ENCODE measurements around the gene CST9. TPM values are rescaled to one million over a fixed set of nuclear protein-coding genes. Genes with fewer than 3 reads are reported as not detected.

The CST9 gene
- total RNA-seq, 2 experiments from 2014 or later, result not detected

GRCh38 chr20:23564927-23565326 lies 40.8 kb downstream of the CST9 start:
- Histone ChIP-seq H3K9me3 (ENCODE audit: control insufficient read depth in 1 of 2, insufficient read depth in 1 of 2, low read length in 2 of 2) (peaks cover 18 to 19% of the 10 kb centered on the region in 2 experiments), H3K4me3 (ENCODE audit: low read length) (no peak overlapping the region), H3K36me3 (ENCODE audit: insufficient read depth, low read length) (no peaks in the 10 kb centered on the region), H3K27ac (ENCODE audit: low read depth in 1 of 2, low read length in 2 of 2) (no peak overlapping the region), H3K4me1 (ENCODE audit: insufficient read depth, low read length) (no peaks in the 10 kb centered on the region), H3K27me3 (ENCODE audit: control insufficient read depth in 1 of 2, insufficient read depth in 2 of 2, low read length in 2 of 2) (peaks cover 0 to 3% of the 10 kb centered on the region in 2 experiments)
- TF ChIP-seq CTCF (IDR thresholded peaks at IDR 0.05), result no peak
- ChIA-PET POLR2A (no interaction called here), CTCF (no interaction called here)
- Mint-ChIP-seq H3K4me1 (ENCODE audit: low read depth) (no peaks in the 10 kb centered on the region), H3K4me3 (no peak overlapping the region), H3K27me3 (peaks cover 15% of the 10 kb centered on the region), H3K9me3 (peaks cover 10% of the 10 kb centered on the region), H3K36me3 (ENCODE audit: low read depth) (no peaks in the 10 kb centered on the region), H3K27ac (no peak overlapping the region)
- no peak for DNase-seq
- no peak for ATAC-seq (ENCODE audit: poor library complexity)
- intact Hi-C loops (cut with DNase I, micrococcal nuclease), result no loop called here

GRCh38 chr20:23562721-23563342 lies 42.9 kb downstream of the CST9 start:
- H3K9me3 Mint-ChIP-seq, result peaks cover 14% of the 10 kb centered on the region
- peaks cover 9% of the 10 kb centered on the region for H3K27me3 Mint-ChIP-seq
- intact Hi-C loops (cut with DNase I, micrococcal nuclease), result no loop called here
- peaks cover 18 to 22% of the 10 kb centered on the region in 2 experiments for H3K9me3 ChIP-seq (ENCODE audit: control insufficient read depth in 1 of 2, insufficient read depth in 1 of 2, low read length in 2 of 2)
- DNase-seq (no peak), ATAC-seq (ENCODE audit: poor library complexity) (no peak)
- no peak overlapping the region for H3K4me3 Mint-ChIP-seq
- no peaks in the 10 kb centered on the region for H3K4me1 ChIP-seq (ENCODE audit: insufficient read depth, low read length)
- no peak overlapping the region for H3K27ac Mint-ChIP-seq
- no peak overlapping the region for H3K27ac ChIP-seq (ENCODE audit: low read depth in 1 of 2, low read length in 2 of 2)
- H3K4me3 ChIP-seq (ENCODE audit: low read length), result no peak overlapping the region
- no peaks in the 10 kb centered on the region for H3K36me3 Mint-ChIP-seq (ENCODE audit: low read depth)
- peaks cover 0 to 3% of the 10 kb centered on the region in 2 experiments for H3K27me3 ChIP-seq (ENCODE audit: control insufficient read depth in 1 of 2, insufficient read depth in 2 of 2, low read length in 2 of 2)
- no peaks in the 10 kb centered on the region for H3K4me1 Mint-ChIP-seq (ENCODE audit: low read depth)
- no peak for TF ChIP-seq CTCF (IDR thresholded peaks at IDR 0.05)
- H3K36me3 ChIP-seq (ENCODE audit: insufficient read depth, low read length), result no peaks in the 10 kb centered on the region
- ChIA-PET POLR2A (no interaction called here), CTCF (no interaction called here)

GRCh38 chr20:23554401-23554800 lies 51.3 kb downstream of the CST9 start:
- no peaks in the 10 kb centered on the region for H3K4me1 Mint-ChIP-seq (ENCODE audit: low read depth)
- POLR2A ChIA-PET, result no interaction called here
- Histone ChIP-seq H3K4me1 (ENCODE audit: insufficient read depth, low read length) (no peaks in the 10 kb centered on the region), H3K27ac (ENCODE audit: low read depth in 1 of 2, low read length in 2 of 2) (no peak overlapping the region), H3K36me3 (ENCODE audit: insufficient read depth, low read length) (no peaks in the 10 kb centered on the region), H3K27me3 (ENCODE audit: control insufficient read depth in 1 of 2, insufficient read depth in 2 of 2, low read length in 2 of 2) (no peaks in the 10 kb centered on the region), H3K9me3 (ENCODE audit: control insufficient read depth in 1 of 2, insufficient read depth in 1 of 2, low read length in 2 of 2) (no peaks in the 10 kb centered on the region), H3K4me3 (ENCODE audit: low read length) (no peak overlapping the region)
- no peak overlapping the region for H3K4me3 Mint-ChIP-seq
- no peak overlapping the region for H3K27ac Mint-ChIP-seq
- intact Hi-C loops (cut with DNase I, micrococcal nuclease), result loop anchor here in 1 of 2 experiments (10.0 kb wide), 1 partner anchor 60 kb away; the partner anchor contains the start of gene CST8
- ATAC-seq (ENCODE audit: poor library complexity), result no peak
- H3K27me3 Mint-ChIP-seq, result no peaks in the 10 kb centered on the region
- H3K36me3 Mint-ChIP-seq (ENCODE audit: low read depth), result no peaks in the 10 kb centered on the region
- peaks cover 5% of the 10 kb centered on the region for H3K9me3 Mint-ChIP-seq
- no peak for DNase-seq
- TF ChIP-seq CTCF (IDR thresholded peaks at IDR 0.05), result no peak
- CTCF ChIA-PET, result no interaction called here

Other genes starting within 250 kb of the CST9 start
- gene GZF1, start 243.7 kb downstream of the CST9 start, total RNA-seq, result 10 to 100 TPM; 38.1 to 43.6 TPM
- 1 to 10 TPM; 7.5 to 8.9 TPM for gene NAPB, start 184.4 kb downstream of the CST9 start, total RNA-seq
- not detected for gene CSTL1, start 166.2 kb downstream of the CST9 start, total RNA-seq
- not detected for gene CST11, start 153.0 kb downstream of the CST9 start, total RNA-seq
- gene CST8, start 114.8 kb downstream of the CST9 start, total RNA-seq, result not detected
- not detected for gene CST9L, start 37.4 kb downstream of the CST9 start, total RNA-seq
- 10 to 100 TPM; 21.8 to 24.2 TPM for gene CST3, start 32.0 kb upstream of the CST9 start, total RNA-seq
- gene CST4, start 83.1 kb upstream of the CST9 start, total RNA-seq, result not detected
- not detected for gene CST1, start 145.0 kb upstream of the CST9 start, total RNA-seq
- gene CST2, start 220.8 kb upstream of the CST9 start, total RNA-seq, result not detected

Measured in CD4-positive, alpha-beta T cell (primary cell).